OCI-LY7 (cell line): ENCODE measurements around the gene ANKRD9. TPM values are rescaled to one million over a fixed set of nuclear protein-coding genes. Genes with fewer than 3 reads are reported as not detected.

ENCODE experiments used
- BruUV-seq: library from RNA; stranded (reverse); fragments of 400-500 nt; replicated peaks from 2 replicates; lab custom pipeline; 2021; lab: Mats Ljungman, UMichigan
- CTCF ChIA-PET: fragments of 300-600 bp; sonication (Branson Sonifier 250); formaldehyde crosslinking; loops from one replicate; lab custom pipeline; 2022; ENCODE audit warnings: antibody characterized with exemption; ENCODE audit not compliant: unreplicated experiment; lab: Charles Lee
- POLR2A ChIA-PET: fragments of 300-600 bp; sonication (Branson Sonifier 250); formaldehyde crosslinking; loops from one replicate; lab custom pipeline; 2022; ENCODE audit warnings: antibody characterized with exemption; lab: Charles Lee
- DNase-seq: peaks from one replicate; pipeline ENCODE4 v3.0.0-alpha.2; 2015; ENCODE audit warnings: low spot score
- H2AFZ ChIP-seq: fragments of 200-600 bp; sonication (generic), shearing (Covaris generic); 2 replicates; pipeline ENCODE4 v1.6.1; 2014; ENCODE audit warnings: mild to moderate bottlenecking, antibody characterized with exemption, low read length, moderate library complexity
- H3K27ac ChIP-seq: fragments of 200-600 bp; sonication (generic); 2 replicates; pipeline ENCODE4 v1.5.1; 2014; ENCODE audit warnings: mixed run types, low read depth, mild to moderate bottlenecking, moderate library complexity, low read length, inconsistent platforms; ENCODE audit not compliant: poor library complexity, severe bottlenecking
- H3K36me3 ChIP-seq: fragments of 200-600 bp; sonication (generic); 2 replicates; pipeline ENCODE4 v1.6.1; 2014; ENCODE audit warnings: mild to moderate bottlenecking, antibody characterized with exemption, low read length, moderate library complexity, mixed read lengths; ENCODE audit not compliant: insufficient read depth
- H3K4me1 ChIP-seq: fragments of 200-600 bp; sonication (generic); 2 replicates; pipeline ENCODE4 v1.5.1; 2014; ENCODE audit warnings: mild to moderate bottlenecking, low read length; ENCODE audit not compliant: insufficient read depth, poor library complexity, severe bottlenecking
- H3K4me2 ChIP-seq: fragments of 200-600 bp; sonication (generic); 2 replicates; pipeline ENCODE4 v1.6.1; 2014; ENCODE audit warnings: mild to moderate bottlenecking, low read length
- H3K4me3 ChIP-seq: fragments of 200-600 bp; sonication (generic); 2 replicates; pipeline ENCODE4 v1.5.1; 2014; ENCODE audit warnings: mild to moderate bottlenecking, low read depth, low read length; ENCODE audit not compliant: poor library complexity, severe bottlenecking
- H3K79me2 ChIP-seq: fragments of 200-600 bp; sonication (generic); 2 replicates; pipeline ENCODE4 v1.6.1; 2016; ENCODE audit warnings: low read depth, mild to moderate bottlenecking, low read length, moderate library complexity, mixed read lengths; ENCODE audit not compliant: insufficient read depth
- H3K9me2 ChIP-seq: fragments of 200-600 bp; sonication (generic); 2 replicates; pipeline ENCODE4 v1.6.1; 2016; ENCODE audit warnings: mild to moderate bottlenecking, low read length, mixed read lengths; ENCODE audit not compliant: insufficient read depth
- H3K9me3 ChIP-seq: fragments of 200-600 bp; sonication (generic); 2 replicates; pipeline ENCODE4 v1.6.1; 2014; ENCODE audit warnings: mild to moderate bottlenecking, mixed run types, low read length, mixed read lengths
- H4K20me1 ChIP-seq: fragments of 200-600 bp; sonication (generic); 2 replicates; pipeline ENCODE4 v1.6.1; 2014; ENCODE audit warnings: mild to moderate bottlenecking, antibody characterized with exemption, low read length, moderate library complexity, mixed read lengths; ENCODE audit not compliant: insufficient read depth
- CTCF ChIP-seq: fragments of 200-600 bp; sonication (generic); conservative IDR thresholded peaks from 2 replicates; pipeline ENCODE4 v1.5.1; 2014; ENCODE audit warnings: mild to moderate bottlenecking, antibody characterized with exemption, low read length, moderate library complexity, mixed read lengths
- EZH2phosphoT487 ChIP-seq: fragments of 200-600 bp; sonication (generic); IDR thresholded peaks from 2 replicates; pipeline ENCODE4 v1.6.1; 2018; ENCODE audit warnings: low read depth, borderline replicate concordance, mild to moderate bottlenecking, mixed run types, antibody characterized with exemption, low read length, moderate library complexity, mixed read lengths
- intact Hi-C: fragments of 100-400 bp; cut with micrococcal nuclease; formaldehyde crosslinking; loops from one replicate; pipeline ENCODE4 v1.10.0; 2022; ENCODE audit not compliant: unreplicated experiment
- total RNA-seq, 2 experiments: library from RNA; depleted of rRNA in 1 of 2; stranded (reverse); fragments of >200 nt in 1 of 2; shearing (Covaris generic) in 1 of 2; gene quantifications; 2 replicates each; pipeline ENCODE4 v1.2.3, GENCODE V29; 2014 to 2022

The ANKRD9 gene
- total RNA-seq, 2 experiments from 2014 or later = 1.2 to 1.9 TPM

- ChIA-PET CTCF (no interaction called here), POLR2A (interaction anchor here (0.6 kb wide), 1 partner anchor 784 kb away, joined by 3 read pairs; no protein-coding TSS in a partner anchor)
- no peaks in the 10 kb centered on the region for H3K36me3 ChIP-seq
- intact Hi-C loops = no loop called here
- BruUV-seq = no TSS peak
- no peaks in the 10 kb centered on the region for H3K79me2 ChIP-seq
- H3K9me3 ChIP-seq = no peaks in the 10 kb centered on the region
- no peak overlapping the region for H3K27ac ChIP-seq
- no peak for TF ChIP-seq CTCF
- H3K4me3 ChIP-seq = no peak overlapping the region
- no peak for DNase-seq
- no peak overlapping the region for H2AFZ ChIP-seq
- H3K4me1 ChIP-seq = no peaks in the 10 kb centered on the region
- H4K20me1 ChIP-seq = no peaks in the 10 kb centered on the region
- H3K9me2 ChIP-seq = no peaks in the 10 kb centered on the region
- H3K4me2 ChIP-seq = no peak overlapping the region
These were observed 16.5 kb downstream of the ANKRD9 start for GRCh38 chr14:102493096-102493495.

GRCh38 chr14:102492531-102492910 is 17.1 kb downstream of the ANKRD9 start:
- H2AFZ ChIP-seq = no peak overlapping the region
- H3K4me3 ChIP-seq = no peak overlapping the region
- H3K9me3 ChIP-seq = no peaks in the 10 kb centered on the region
- H3K4me1 ChIP-seq = no peaks in the 10 kb centered on the region
- CTCF ChIA-PET = no interaction called here
- no peaks in the 10 kb centered on the region for H3K36me3 ChIP-seq
- no peaks in the 10 kb centered on the region for H3K79me2 ChIP-seq
- POLR2A ChIA-PET = no interaction called here
- intact Hi-C loops = no loop called here
- no peak overlapping the region for H3K4me2 ChIP-seq
- no peak for DNase-seq
- H3K27ac ChIP-seq = no peak overlapping the region
- H3K9me2 ChIP-seq = no peaks in the 10 kb centered on the region
- no peaks in the 10 kb centered on the region for H4K20me1 ChIP-seq
- TF ChIP-seq EZH2phosphoT487 (no peak), CTCF (no peak)
- BruUV-seq = no TSS peak

GRCh38 chr14:102491786-102492530 is 17.6 kb downstream of the ANKRD9 start:
- Histone ChIP-seq H3K79me2 (no peaks in the 10 kb centered on the region), H3K4me1 (no peaks in the 10 kb centered on the region), H3K4me2 (no peak overlapping the region), H3K9me3 (no peaks in the 10 kb centered on the region), H3K4me3 (no peak overlapping the region), H3K27ac (no peak overlapping the region), H3K9me2 (no peaks in the 10 kb centered on the region), H3K36me3 (no peaks in the 10 kb centered on the region), H2AFZ (no peak overlapping the region), H4K20me1 (no peaks in the 10 kb centered on the region)
- no peak for DNase-seq
- intact Hi-C loops = no loop called here
- no peak for TF ChIP-seq CTCF
- TF ChIP-seq EZH2phosphoT487 = no peak
- ChIA-PET CTCF (no interaction called here), POLR2A (no interaction called here)
- no TSS peak for BruUV-seq
